H7 (cell line): Measurements from ENCODE around the gene DEFB123. TPM values are rescaled to one million over a fixed set of nuclear protein-coding genes. Genes with fewer than 3 reads are reported as not detected.
"Not testable (repeated sequence)": the region's sequence is repeated elsewhere in the genome, so short reads cannot be mapped to it uniquely, and the experiment has no call there.

Experiments used
- DNase-seq: peaks from one replicate; pipeline ENCODE4 v3.0.0; 2012
- H3K27me3 ChIP-seq: 2 replicates; pipeline ENCODE4 v1.6.0; 2011; ENCODE audit warnings: mild to moderate bottlenecking, low read length; ENCODE audit not compliant: control insufficient read depth, insufficient read depth
- H3K36me3 ChIP-seq: replicated peaks from 2 replicates; pipeline ENCODE4 v1.5.1; 2011; ENCODE audit warnings: low read length; ENCODE audit not compliant: control insufficient read depth, insufficient read depth
- H3K4me3 ChIP-seq: 2 replicates; pipeline ENCODE4 v1.5.1; 2011; ENCODE audit warnings: low read depth, mild to moderate bottlenecking, control low read depth, low read length, moderate library complexity; ENCODE audit not compliant: insufficient read depth
- total RNA-seq: library from RNA; depleted of rRNA; stranded (reverse); fragments of >200 nt; shearing (Covaris generic); gene quantifications from 2 replicates; pipeline ENCODE4 v1.2.3, GENCODE V29; 2014; rRNA removed

The DEFB123 gene
- not detected in 2 replicates for total RNA-seq

DNA sequence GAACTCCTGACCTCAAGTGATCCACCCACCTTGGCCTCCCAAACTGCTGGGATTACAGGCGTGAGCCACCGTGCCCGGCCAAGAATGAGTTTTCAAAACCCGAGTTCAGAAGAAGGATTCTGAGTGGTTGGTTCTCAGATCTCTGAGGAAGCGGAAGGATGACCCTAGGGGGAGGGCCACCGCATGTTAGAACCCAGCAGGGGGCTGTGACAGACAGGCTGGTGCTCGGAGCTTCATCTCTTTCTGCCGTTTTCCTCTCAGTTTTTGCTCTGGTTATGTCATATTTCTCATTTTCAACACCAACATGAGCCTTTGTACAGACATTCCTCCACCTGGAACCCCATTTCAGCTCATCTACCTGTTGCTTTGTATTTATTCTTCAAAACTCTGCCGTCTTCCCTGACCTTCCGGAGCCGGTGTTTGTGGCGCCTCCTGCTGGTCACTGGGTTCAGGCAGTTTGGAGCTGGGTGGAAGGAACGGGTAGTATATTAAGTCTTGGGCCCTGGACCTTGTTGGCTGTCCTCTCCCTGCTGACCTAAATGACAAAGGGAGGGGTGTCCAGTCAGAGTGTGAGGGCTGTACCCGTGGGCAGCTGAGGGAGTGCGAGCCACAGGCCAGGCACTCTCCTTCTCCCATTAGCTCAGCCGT is at the start of gene DEFB123:
Gene DEFB123 (plus strand): TSS at position 621 of the 648 bp plus-strand sequence. CDS start 67 bp downstream, outside the sequence.
- no peaks in the 10 kb centered on the region for H3K27me3 ChIP-seq
- DNase-seq = no peak
- H3K4me3 ChIP-seq = no peak within 1 kb of the TSS
- no peaks in the 10 kb centered on the region for H3K36me3 ChIP-seq

DNA sequence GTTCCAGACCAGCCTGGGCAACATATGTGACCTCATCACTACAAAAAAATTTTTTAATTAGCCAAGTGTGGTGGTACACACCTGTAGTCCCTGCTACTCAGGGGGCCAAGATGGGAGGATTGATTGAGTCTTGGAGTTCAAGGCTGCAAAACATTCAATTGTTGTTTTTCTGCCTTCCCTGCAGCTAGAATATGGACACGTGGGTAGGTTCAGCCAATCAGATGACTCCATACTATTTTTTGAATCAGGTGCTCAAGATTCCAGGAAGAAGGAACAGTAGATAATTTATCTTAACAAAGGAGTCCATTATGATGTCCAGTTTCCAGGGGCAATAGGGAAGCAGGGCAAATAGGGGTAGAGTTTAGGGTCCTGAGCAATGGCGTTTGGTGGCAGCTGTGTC is 47.6 kb upstream of the DEFB123 start:
- Histone ChIP-seq H3K27me3 (no peaks in the 10 kb centered on the region), H3K4me3 (no peak overlapping the region), H3K36me3 (no peaks in the 10 kb centered on the region)
- no peak for DNase-seq

DNA sequence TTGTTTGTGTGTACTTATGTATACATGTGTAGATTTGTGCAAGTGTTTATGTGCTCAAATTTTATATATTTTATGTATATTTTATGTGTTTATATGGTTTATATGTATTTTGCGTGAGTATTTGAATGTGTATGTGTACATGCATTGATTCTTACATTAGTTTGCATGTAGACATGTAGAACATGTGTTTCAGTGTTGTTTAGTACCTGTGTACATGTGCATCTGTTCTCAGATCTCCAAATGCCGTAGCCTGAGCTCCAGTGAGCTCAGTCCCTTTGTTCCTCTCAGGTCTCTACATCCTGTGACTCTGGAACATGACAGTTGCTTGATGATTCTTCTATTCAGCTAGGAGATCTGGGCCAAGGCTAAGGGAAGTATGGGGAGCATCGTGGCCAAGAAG is 45.5 kb upstream of the DEFB123 start:
- no peak for DNase-seq
- H3K4me3 ChIP-seq = no peak overlapping the region
- H3K36me3 ChIP-seq = no peaks in the 10 kb centered on the region
- H3K27me3 ChIP-seq = no peaks in the 10 kb centered on the region

DNA sequence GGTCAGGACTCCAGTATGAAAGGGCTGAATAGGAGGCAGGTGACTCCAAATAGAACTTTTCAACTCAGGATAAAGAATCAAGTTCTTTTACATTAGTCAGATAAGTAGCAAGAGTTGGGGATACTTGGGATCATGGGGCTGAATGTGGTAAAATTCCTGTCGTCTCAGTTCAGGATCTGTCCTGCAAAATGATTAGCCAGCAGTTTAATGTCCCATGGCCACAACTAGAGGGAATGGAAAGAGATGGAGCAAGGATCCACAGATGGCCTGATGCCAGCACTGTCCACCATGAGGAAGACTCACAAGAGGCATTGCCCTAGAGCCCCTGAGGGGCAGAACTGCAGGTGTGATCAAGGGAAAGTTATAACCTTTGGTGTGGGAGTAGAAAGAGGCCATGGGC is 36.5 kb upstream of the DEFB123 start:
- no peak overlapping the region for H3K4me3 ChIP-seq
- no peaks in the 10 kb centered on the region for H3K36me3 ChIP-seq
- H3K27me3 ChIP-seq = no peaks in the 10 kb centered on the region
- DNase-seq = no peak

- Histone ChIP-seq H3K4me3 (no peak within 1 kb of the TSS), H3K36me3 (no peaks in the 10 kb centered on the region), H3K27me3 (no peaks in the 10 kb centered on the region)
- no peak for DNase-seq
Measured at GRCh38 chr20:31406115-31406514, 34.3 kb upstream of the DEFB123 start, which contains the start of gene DEFB121. DEFB121 (minus strand) TSS chr20:31406215; CDS start chr20:31406152, 63 bp downstream.

- no peak for DNase-seq
- Histone ChIP-seq H3K36me3 (no peaks in the 10 kb centered on the region), H3K27me3 (no peaks in the 10 kb centered on the region), H3K4me3 (no peak overlapping the region)
Measured at GRCh38 chr20:31410011-31410410, 30.4 kb upstream of the DEFB123 start.

- Histone ChIP-seq H3K4me3 (no peak overlapping the region), H3K27me3 (no peaks in the 10 kb centered on the region), H3K36me3 (no peaks in the 10 kb centered on the region)
- no peak for DNase-seq
Measured at GRCh38 chr20:31414381-31414780, 26.1 kb upstream of the DEFB123 start.

DNA sequence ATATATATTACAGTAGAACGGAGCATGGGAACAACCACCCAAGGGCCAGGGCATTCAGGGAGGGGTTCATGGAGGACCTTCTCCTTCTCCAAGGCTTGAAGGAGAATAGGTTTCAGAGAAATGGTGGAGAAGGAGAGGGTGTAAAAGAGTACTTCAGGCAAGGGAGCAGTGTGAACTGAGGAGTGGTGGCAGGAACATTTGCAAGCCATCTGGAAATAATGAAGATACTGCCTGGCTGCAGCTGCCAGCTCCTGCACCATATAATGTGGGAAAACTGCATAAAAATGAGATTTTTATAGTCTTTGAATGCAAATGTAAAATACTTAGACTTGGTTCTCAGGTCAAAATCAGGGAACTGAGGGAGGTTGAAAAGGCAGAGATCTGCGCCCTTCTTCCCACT is 24.8 kb upstream of the DEFB123 start:
- H3K27me3 ChIP-seq = no peaks in the 10 kb centered on the region
- no peak overlapping the region for H3K4me3 ChIP-seq
- DNase-seq = no peak
- H3K36me3 ChIP-seq = no peaks in the 10 kb centered on the region

DNA sequence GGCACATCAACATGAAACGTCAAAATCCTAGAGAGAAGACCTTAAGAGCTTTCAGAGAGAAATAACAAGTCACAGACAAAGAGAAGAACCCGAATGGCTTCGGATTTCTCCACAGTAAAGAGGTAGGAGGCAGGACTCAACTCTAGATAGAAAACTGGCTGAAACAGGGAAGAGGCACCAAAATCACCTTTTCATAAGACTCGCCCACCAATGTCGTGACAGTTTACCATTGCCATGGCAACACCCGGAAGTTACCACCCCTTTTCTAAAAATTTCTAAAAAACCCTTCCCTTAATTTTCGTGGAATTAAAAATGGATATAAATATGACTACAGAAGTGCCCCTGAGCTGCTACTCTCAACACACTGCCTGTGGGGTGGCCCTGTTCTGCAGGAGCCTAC is 22.1 kb upstream of the DEFB123 start:
- no peaks in the 10 kb centered on the region for H3K36me3 ChIP-seq
- DNase-seq = no peak
- H3K27me3 ChIP-seq = no peaks in the 10 kb centered on the region
- H3K4me3 ChIP-seq = no peak overlapping the region

GRCh38 chr20:31425797-31426196 is 14.6 kb upstream of the DEFB123 start:
- Histone ChIP-seq H3K4me3 (no peak overlapping the region), H3K27me3 (no peaks in the 10 kb centered on the region), H3K36me3 (no peaks in the 10 kb centered on the region)
- DNase-seq = no peak

DNA sequence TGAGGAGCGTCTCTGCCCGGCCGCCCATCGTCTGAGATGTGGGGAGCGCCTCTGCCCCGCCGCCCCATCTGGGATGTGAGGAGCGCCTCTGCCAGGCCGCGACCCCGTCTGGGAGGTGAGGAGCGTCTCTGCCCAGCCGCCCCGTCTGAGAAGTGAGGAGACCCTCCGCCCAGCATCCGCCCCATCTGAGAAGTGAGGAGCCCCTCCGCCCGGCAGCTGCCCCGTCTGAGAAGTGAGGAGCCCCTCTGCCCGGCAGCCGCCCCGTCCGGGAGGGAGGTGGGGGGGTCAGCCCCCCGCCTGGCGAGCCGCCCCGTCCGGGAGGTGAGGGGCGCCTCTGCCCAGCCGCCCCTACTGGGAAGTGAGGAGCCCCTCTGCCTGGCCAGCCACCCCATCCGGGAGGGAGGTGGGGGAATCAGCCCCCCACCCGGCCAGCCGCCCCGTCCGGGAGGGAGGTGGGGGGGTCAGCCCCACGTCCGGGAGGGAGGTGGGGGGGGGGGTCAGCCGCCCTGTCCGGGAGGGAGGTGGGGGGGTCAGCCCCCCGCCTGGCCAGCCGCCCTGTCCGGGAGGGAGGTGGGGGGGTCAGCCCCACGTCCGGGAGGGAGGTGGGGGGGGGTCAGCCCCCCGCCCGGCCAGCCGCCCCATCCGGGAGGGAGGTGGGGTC is 13.4 kb upstream of the DEFB123 start:
- H3K4me3 ChIP-seq, DNase-seq, H3K36me3 ChIP-seq, H3K27me3 ChIP-seq: not testable (repeated sequence)

DNA sequence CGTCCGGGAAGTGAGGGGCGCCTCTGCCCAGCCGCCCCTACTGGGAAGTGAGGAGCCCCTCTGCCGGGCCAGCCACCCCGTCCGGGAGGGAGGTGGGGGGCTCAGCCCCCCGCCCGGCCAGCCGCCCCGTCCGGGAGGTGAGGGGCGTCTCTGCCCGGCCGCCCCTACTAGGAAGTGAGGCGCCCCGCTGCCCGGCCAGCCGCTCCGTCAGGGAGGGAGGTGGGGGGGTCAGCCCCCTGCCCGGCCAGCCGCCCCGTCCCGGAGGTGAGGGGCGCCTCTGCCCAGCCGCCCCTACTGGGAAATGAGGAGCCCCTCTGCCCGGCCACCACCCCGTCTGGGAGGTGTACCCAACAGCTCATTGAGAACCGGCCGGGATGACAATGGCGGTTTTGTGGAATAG is 12.9 kb upstream of the DEFB123 start:
- not testable (repeated sequence) for H3K27me3 ChIP-seq, H3K36me3 ChIP-seq, H3K4me3 ChIP-seq, DNase-seq

DNA sequence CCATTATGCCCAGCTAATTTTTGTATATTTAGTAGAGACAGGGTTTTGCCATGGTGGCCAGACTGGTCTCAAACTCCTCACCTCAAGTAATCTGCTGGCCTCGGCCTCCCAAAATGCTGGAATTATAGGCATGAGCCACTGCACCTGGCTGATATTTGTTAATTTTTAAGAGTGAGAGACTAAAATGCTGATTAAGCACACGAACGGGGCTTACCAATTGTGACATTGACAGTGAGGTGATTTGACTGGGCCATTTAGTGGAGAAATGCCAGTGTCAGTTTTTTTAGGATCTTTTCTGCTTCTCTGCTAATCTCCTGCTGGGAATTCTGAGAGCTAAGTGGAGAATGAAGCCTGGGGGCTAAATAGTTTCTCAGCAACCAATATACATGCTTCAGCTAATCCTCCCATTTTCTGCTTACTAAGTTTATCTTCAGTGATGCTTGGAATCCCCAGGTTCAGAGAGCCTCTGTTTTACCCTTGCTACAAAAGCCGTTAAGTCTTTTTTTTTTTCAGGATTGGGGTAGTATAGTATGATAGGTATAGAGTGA is 9.8 kb upstream of the DEFB123 start:
- no peaks in the 10 kb centered on the region for H3K36me3 ChIP-seq
- DNase-seq = no peak
- no peaks in the 10 kb centered on the region for H3K27me3 ChIP-seq
- no peak overlapping the region for H3K4me3 ChIP-seq

GRCh38 chr20:31446084-31446819 is 5.8 kb downstream of the DEFB123 start:
- Histone ChIP-seq H3K4me3 (no peak overlapping the region), H3K36me3 (no peaks in the 10 kb centered on the region), H3K27me3 (no peaks in the 10 kb centered on the region)
- no peak for DNase-seq
